AG04449 (cell line): ENCODE measurements around the gene ATXN10.

Source experiments
- CTCF ChIA-PET: fragments of 350-600 bp; formaldehyde crosslinking; extraction: SDS; loops from one replicate; lab custom pipeline; 2021; ENCODE audit warnings: antibody characterized with exemption; lab: Yijun Ruan, JAX
- POLR2A ChIA-PET: fragments of 400-600, 350-600 bp; formaldehyde crosslinking; extraction: SDS; loops from one replicate; lab custom pipeline; 2020; ENCODE audit warnings: antibody characterized with exemption, inconsistent platforms; lab: Yijun Ruan, JAX
- DNase-seq: peaks from one replicate; pipeline ENCODE4 v3.0.0-alpha.2; 2010; ENCODE audit warnings: low read depth, low spot score
- H3K4me3 ChIP-seq: 2 replicates; pipeline ENCODE4 v1.5.1; 2011; ENCODE audit warnings: low read depth, mild to moderate bottlenecking, control low read depth, low read length
- TF ChIP-seq, protein P1 (sequence below): IDR thresholded peaks from one replicate; pipeline ENCODE4 v1.5.1; 2011; ENCODE audit warnings: mild to moderate bottlenecking, moderate library complexity, low read length, control low read depth, inconsistent platforms; ENCODE audit not compliant: insufficient read depth; ENCODE audit errors: missing control alignments

The ATXN10 gene

DNA sequence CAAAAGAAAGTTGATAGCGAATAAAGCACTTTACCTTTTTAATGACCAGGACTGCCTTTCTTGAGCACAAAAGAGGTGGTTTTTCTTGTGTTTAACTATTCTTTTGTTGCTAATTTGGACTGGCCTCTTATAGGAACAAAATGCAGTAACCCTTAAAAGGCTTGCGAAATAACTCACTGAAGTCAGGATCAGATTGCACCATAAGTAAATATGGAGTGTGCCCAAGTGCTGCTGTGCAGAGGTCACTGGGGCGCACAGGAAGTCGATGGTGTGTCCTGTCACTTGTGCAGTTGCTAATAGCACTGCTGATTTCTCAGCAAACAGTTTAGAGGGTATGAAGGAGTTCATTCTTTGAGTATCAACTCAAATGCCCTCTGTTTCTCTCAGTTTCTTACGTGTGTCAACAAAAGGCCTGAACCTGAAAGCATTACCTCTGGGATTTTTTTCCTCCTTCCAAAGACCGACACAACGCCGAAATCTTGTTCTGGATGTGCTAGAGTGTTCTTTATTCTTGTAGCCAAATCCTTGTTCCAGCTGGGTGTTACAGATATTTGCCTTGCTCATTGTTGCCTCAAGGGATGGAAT lies 71.3 kb downstream of the ATXN10 start:
- DNase-seq = no peak
- POLR2A ChIA-PET = no interaction called here
- no peak overlapping the region for H3K4me3 ChIP-seq
- TF ChIP-seq, protein P1, sequence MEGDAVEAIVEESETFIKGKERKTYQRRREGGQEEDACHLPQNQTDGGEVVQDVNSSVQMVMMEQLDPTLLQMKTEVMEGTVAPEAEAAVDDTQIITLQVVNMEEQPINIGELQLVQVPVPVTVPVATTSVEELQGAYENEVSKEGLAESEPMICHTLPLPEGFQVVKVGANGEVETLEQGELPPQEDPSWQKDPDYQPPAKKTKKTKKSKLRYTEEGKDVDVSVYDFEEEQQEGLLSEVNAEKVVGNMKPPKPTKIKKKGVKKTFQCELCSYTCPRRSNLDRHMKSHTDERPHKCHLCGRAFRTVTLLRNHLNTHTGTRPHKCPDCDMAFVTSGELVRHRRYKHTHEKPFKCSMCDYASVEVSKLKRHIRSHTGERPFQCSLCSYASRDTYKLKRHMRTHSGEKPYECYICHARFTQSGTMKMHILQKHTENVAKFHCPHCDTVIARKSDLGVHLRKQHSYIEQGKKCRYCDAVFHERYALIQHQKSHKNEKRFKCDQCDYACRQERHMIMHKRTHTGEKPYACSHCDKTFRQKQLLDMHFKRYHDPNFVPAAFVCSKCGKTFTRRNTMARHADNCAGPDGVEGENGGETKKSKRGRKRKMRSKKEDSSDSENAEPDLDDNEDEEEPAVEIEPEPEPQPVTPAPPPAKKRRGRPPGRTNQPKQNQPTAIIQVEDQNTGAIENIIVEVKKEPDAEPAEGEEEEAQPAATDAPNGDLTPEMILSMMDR = no peak
- CTCF ChIA-PET = interaction anchor here (1.6 kb wide), 1 partner anchor 235 kb away, joined by 3 read pairs; no protein-coding TSS in a partner anchor

DNA sequence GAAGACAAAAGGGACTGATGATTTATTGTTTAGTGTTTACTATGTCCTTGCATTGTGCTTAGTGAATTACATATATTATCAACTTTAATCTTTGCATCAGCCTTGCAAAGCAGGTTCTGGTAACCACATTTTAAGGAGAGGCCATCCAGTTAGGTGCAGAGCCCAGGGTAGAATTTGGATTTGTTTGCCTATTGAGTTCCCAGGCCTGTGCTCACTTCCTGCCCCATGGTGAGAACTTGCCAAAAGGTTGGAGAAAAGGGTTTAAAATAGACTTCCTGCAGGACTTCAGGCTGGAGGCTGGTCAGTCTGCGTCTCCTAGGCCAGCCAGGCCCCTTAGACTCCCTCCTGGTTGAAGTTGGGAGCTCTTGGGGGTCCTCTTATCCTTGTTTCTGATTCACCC lies 72.1 kb downstream of the ATXN10 start:
- H3K4me3 ChIP-seq = no peak overlapping the region
- ChIA-PET POLR2A (no interaction called here), CTCF (interaction anchor here (0.7 to 0.9 kb wide), 2 partner anchors 9 to 231 kb away, joined by 3 to 4 read pairs; no protein-coding TSS in a partner anchor)
- DNase-seq = no peak
- TF ChIP-seq, protein P1 = no peak

DNA sequence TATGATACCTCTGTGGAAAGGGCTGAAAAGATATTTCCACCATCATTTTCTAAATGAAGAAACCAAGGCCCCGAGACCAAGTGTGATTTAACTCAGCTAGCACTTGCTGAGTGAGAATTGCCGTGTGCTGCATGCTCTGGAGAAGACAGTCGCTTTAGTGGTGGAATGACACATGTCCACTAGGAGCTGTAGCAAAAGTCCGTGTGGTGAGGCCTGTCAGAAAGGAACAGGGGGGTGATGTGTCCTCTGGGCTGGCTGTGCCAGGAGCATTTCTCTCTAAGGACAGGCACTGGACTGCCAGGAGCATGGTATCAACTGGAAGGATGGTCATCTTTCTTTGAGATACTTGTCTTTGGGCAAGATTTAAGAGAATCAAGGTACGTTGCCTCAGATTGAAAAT lies 72.8 kb downstream of the ATXN10 start:
- CTCF ChIA-PET = interaction anchor here (0.7 to 0.9 kb wide), 2 partner anchors 8 to 230 kb away, joined by 3 to 4 read pairs; no protein-coding TSS in a partner anchor
- DNase-seq = no peak
- no peak overlapping the region for H3K4me3 ChIP-seq
- TF ChIP-seq, protein P1 = no peak
- POLR2A ChIA-PET = no interaction called here

DNA sequence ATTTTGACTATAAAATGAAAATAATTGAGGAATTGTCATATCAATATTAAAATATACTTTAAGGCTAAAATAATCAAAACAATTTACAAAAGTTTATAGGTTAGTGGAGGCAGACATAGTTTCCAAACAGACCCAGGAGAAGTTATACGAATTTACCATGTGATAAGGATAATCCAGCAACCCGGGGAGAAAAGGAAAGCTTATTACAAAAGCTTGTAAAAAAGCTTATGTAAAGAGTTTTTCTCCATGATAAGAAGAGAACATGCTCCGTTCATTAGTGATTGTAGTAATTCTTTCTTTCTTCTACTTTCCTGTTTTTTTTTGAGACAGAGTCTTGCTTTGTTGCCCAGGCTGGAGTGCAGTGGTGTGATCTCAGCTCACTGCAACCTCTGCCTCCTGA lies 79.0 kb downstream of the ATXN10 start:
- no peak overlapping the region for H3K4me3 ChIP-seq
- POLR2A ChIA-PET = no interaction called here
- CTCF ChIA-PET = interaction anchor here (0.7 to 1.5 kb wide), 3 partner anchors 20 to 106 kb away, joined by 3 to 5 read pairs (median 3); no protein-coding TSS in a partner anchor
- DNase-seq = no peak
- TF ChIP-seq, protein P1 = no peak

DNA sequence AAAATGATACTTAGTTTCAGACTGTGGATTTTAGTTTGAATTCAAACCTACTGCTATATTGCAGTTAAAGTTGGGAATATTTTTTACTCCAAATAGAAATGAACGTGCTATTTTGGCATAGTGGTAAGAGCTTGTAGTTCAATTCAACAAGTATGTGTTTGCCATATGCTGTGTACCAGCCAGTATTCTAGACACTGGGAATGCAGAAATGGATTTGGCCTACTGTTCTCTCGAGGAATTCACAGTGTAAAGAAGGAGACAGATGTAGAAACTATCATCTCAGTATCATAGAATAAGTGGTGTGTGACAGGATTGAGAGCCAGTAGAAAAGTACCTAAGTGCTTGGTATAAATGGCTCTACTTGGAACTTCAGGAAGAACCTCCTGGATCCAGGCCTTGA lies 80.4 kb downstream of the ATXN10 start:
- CTCF ChIA-PET = interaction anchor here (0.6 to 1.5 kb wide), 6 partner anchors 8 to 151 kb away, joined by 3 to 6 read pairs (median 4); no protein-coding TSS in a partner anchor
- H3K4me3 ChIP-seq = no peak overlapping the region
- TF ChIP-seq, protein P1 = no peak
- no peak for DNase-seq
- POLR2A ChIA-PET = interaction anchor here (0.7 kb wide), 1 partner anchor 492 kb away, joined by 5 read pairs; no protein-coding TSS in a partner anchor

DNA sequence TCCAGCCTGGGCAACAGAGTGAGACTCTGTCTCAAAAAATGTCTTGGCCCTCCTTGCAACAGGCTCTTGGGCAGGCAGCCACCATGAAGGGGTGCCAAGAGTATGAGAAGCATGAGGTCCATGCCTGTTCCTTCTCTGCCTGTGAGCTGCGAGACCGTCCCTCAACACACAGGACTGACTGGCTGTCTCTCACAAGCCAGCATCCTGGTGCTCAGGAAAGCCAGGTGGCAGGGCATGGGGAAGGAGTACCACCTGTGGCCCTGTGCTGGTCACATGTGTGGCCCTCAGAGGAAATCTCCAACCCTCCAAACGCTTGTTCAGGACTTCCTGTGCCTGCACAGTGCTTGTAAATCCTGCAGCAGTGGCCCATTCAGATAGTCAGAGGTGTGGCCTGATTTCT lies 83.2 kb downstream of the ATXN10 start:
- CTCF ChIA-PET = no interaction called here

More for the DNA sequence above, 83.2 kb downstream of the ATXN10 start:
- TF ChIP-seq, protein P1 = no peak
- POLR2A ChIA-PET = no interaction called here
- DNase-seq = no peak
- H3K4me3 ChIP-seq = no peak overlapping the region
